SK-N-SH (cell line): ENCODE measurements around the gene POLD2.

Source experiments
- CHD2 ChIP-seq: fragments of 150-350 bp; IDR thresholded peaks from 2 replicates; pipeline ENCODE4 v1.6.1; 2018; ENCODE audit warnings: low read length; ENCODE audit not compliant: partially characterized antibody
- EZH2phosphoT487 ChIP-seq: fragments of 200-600 bp; sonication (generic); IDR thresholded peaks from 2 replicates; pipeline ENCODE4 v1.6.1; 2017; ENCODE audit warnings: low read depth, mixed run types, mild to moderate bottlenecking, antibody characterized with exemption, moderate library complexity, borderline replicate concordance
- NFIC ChIP-seq: IDR thresholded peaks from 2 replicates; pipeline ENCODE4 v1.4.0; 2012; ENCODE audit warnings: borderline replicate concordance
- TF ChIP-seq, protein P1 (sequence below): fragments of 200-600 bp; sonication (generic); IDR thresholded peaks from 2 replicates; pipeline ENCODE4 v1.6.1; 2017; ENCODE audit warnings: antibody characterized with exemption, mild to moderate bottlenecking, moderate library complexity
- TF ChIP-seq, protein P2 (sequence below): IDR thresholded peaks from 2 replicates; pipeline ENCODE4 v1.4.0; 2012; ENCODE audit warnings: low read depth, borderline replicate concordance
- TF ChIP-seq, protein P3 (sequence below): IDR thresholded peaks from 2 replicates; pipeline ENCODE4 v1.4.0; 2012; ENCODE audit warnings: low read depth

DNA sequence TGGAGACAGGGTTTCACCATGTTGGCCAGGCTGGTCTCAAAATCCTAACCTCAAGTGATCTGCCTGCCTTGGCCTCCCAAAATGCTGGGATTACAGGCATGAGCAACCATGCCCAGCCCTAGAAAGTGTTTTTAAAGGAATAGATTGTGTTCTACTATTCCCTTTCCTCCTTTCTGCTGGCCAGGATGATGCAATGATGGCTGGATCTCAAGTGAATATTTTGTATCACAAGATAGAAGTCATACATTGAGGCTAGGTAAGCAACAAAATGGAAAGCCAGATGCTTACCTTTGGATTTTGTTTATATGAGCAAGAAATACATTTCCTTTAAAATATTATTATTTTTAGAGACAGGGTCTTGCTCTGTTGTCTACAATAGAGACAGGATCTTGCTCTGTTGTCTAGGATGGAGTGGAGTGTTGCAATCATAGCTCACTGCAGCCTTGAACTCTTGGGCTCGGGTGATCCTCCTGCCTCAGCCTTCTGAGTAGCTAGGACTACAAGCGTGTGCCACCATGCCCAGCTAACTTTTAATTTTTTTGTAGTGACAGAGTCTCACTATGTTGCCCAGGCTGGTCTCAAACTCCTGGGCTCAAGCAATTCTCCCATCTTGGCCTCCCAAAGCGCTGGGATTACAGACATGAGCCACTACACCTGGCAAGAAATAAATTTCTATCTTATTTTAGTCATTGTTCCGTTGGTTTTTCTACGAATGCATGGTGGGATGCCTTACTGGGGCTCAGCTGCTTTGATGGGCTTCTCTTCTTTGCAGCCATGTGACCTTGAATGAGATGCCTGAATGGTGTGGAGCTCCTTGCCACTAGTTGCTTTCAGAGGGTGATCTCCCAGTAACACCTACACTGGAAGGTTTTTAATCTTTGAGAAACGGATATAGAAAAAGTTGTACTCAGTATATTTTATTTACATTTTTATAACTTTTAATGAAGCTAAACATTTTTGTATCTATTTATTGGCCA is 25.0 kb downstream of the POLD2 start:
- TF ChIP-seq, protein P1, sequence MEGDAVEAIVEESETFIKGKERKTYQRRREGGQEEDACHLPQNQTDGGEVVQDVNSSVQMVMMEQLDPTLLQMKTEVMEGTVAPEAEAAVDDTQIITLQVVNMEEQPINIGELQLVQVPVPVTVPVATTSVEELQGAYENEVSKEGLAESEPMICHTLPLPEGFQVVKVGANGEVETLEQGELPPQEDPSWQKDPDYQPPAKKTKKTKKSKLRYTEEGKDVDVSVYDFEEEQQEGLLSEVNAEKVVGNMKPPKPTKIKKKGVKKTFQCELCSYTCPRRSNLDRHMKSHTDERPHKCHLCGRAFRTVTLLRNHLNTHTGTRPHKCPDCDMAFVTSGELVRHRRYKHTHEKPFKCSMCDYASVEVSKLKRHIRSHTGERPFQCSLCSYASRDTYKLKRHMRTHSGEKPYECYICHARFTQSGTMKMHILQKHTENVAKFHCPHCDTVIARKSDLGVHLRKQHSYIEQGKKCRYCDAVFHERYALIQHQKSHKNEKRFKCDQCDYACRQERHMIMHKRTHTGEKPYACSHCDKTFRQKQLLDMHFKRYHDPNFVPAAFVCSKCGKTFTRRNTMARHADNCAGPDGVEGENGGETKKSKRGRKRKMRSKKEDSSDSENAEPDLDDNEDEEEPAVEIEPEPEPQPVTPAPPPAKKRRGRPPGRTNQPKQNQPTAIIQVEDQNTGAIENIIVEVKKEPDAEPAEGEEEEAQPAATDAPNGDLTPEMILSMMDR, result no peak
- TF ChIP-seq, protein P2, sequence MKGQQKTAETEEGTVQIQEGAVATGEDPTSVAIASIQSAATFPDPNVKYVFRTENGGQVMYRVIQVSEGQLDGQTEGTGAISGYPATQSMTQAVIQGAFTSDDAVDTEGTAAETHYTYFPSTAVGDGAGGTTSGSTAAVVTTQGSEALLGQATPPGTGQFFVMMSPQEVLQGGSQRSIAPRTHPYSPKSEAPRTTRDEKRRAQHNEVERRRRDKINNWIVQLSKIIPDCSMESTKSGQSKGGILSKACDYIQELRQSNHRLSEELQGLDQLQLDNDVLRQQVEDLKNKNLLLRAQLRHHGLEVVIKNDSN, result no peak
- TF ChIP-seq CHD2, result no peak
- TF ChIP-seq EZH2phosphoT487, result no peak
- TF ChIP-seq, protein P3, sequence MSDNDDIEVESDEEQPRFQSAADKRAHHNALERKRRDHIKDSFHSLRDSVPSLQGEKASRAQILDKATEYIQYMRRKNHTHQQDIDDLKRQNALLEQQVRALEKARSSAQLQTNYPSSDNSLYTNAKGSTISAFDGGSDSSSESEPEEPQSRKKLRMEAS, result no peak
- TF ChIP-seq NFIC, result no peak
